OCI-M2 (cell line): ENCODE data around the gene DCAF7.

ENCODE experiments used
- DNase-seq: peaks from one replicate; lab custom pipeline; 2025; ENCODE audit not compliant: unreplicated experiment; lab: John Stamatoyannopoulos, UW

The DCAF7 gene

DNA sequence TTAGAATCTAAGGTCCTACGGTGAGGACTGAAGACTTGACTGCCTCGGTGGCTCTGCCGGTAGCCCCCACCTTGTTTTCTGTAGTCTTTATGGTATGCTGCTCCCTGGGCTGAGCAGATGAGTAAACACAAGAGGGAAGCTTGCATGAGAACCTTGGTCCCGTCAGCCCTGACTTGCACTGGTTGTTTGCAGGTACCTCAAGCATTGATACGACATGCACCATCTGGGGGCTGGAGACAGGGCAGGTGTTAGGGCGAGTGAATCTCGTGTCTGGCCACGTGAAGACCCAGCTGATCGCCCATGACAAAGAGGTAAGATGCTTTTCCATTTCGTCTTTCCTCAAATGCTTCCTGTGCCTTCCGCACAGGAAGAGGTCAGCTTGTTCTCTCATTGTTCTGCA is 29.4 kb downstream of the DCAF7 start:
- no peak for DNase-seq

DNA sequence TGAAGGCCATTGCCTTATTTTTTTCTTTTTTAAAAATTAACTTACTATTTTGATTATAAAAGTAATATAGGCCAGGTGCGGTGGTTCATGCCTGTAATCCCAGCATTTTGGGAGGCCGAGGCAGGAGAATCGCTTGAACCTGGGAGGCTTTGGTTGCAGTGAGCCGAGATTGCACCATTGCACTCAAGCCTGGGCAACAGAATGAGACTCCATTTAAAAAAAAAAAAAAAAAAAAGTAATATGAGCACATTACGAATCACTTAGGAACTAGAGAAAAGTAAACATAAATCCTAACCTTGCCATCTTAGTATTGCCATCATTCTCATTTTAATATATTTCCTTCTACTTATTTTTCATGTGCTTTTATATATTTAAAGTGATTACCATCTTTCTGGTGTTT is 37.5 kb downstream of the DCAF7 start:
- DNase-seq: no peak

GRCh38 chr17:63588797-63589196 is 38.5 kb downstream of the DCAF7 start:
- no peak for DNase-seq

- DNase-seq: no peak
Measured at GRCh38 chr17:63589646-63590045, 39.4 kb downstream of the DCAF7 start.

DNA sequence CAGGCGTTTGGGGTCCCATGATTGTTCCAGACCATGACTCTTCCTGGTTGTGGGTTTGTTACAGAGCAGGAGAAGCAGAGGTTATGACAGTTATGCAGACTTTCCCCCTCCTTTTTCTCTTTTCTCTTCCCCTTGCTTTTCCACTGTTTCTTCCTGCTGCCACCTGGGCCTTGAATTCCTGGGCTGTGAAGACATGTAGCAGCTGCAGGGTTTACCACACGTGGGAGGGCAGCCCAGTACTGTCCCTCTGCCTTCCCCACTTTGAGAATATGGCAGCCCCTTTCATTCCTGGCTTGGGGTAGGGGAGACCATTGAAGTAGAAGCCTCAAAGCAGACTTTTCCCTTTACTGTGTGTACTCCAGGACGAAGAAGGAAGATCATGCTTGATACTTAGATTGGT is 42.5 kb downstream of the DCAF7 start:
- no peak for DNase-seq

GRCh38 chr17:63595132-63595531 is 44.9 kb downstream of the DCAF7 start:
- DNase-seq: no peak

- DNase-seq: no peak
Measured at GRCh38 chr17:63596856-63597586, 46.7 kb downstream of the DCAF7 start.

GRCh38 chr17:63598281-63598680 is 48.0 kb downstream of the DCAF7 start:
- DNase-seq: no peak

- DNase-seq: peak; percentile 64
Measured at GRCh38 chr17:63600569-63601438, 50.5 kb downstream of the DCAF7 start, which contains the start of gene TACO1. TACO1 (plus strand) TSS chr17:63600895; CDS start chr17:63601084, 189 bp downstream.

DNA sequence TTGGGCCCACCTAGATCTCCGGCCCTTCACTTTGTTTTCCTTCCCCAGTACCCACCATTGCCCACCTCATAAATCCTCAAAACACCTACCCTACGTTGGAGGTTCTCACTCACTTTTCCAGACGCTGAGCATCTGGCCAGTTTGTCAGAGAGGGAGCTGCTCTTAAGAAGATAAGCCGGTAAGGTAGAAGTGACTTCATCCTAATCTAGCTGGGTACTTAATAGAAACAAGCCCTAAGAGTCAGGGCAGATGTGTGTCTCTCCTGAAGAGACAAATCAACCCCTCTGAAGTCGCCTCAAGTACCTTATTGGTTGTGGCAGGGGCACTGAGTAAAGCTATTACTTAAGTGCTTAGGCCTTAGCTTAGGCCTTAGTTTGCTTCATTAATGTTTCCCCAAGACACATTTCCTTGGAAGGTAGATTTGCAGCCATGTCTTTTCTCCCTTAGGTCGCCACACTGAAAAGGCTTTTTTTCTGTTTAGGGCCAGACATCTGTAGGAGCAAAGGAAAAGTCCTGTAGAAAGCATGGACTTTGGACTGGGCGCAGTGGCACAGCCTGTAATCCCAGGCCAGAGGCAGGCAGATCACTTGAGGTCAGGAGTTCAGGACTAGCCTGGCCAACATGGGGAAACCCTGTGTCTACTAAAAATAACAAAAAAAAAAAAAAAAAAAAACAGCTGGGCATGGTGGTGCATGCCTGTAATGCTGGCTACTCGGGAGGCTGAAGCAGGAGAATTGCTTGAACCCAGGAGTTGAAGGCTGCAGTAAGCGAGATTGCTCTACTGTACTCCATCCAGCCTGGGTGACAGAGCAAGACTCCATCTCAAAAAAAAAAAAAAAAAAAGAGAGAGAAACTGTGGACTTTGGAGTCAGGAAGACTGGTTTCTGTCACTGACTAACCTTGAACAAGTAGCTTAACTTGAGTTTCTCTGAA is 51.4 kb downstream of the DCAF7 start:
- no peak for DNase-seq

GRCh38 chr17:63609816-63610573 is 59.7 kb downstream of the DCAF7 start:
- no peak for DNase-seq

DNA sequence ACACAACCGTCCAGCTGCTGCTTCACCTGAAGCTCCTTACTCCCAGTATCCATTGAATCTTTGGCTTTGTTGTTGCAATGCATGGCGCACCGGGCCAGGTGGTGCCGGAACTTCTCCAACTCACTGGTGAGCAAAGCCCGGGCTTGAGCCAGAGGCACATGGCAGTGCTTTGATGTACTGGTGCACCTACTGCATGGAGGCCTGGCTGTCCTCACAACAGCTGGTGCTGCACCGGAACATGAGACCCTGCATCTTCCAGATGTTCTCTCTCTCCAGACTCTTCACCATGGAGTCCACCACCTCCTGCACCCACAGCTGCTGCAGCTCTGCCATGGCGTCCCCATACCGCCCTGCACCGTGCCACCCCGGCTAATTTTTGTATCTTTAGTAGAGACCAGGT is 60.6 kb downstream of the DCAF7 start:
- no peak for DNase-seq

- DNase-seq: no peak
Measured at GRCh38 chr17:63611354-63611753, 61.1 kb downstream of the DCAF7 start.

DNA sequence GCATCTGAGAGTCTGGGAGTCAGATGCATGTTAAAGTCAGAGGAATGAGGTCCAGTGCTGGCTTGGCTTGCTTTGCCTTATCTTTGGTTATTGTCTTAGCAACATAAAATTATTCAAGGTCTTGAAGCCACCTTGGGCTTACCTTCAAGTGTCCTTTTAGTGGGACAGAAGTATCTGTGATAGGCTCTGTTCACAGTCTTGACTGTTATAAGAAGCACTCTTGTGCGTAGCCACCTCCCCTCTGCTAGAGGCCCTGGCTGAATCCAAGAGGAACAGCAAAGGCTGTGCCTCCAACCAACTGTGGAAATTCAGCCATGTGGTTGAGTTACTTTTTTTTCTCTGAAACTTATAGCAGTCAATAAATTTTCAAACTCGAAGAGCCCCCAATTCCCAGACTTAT is 63.4 kb downstream of the DCAF7 start:
- DNase-seq: no peak

GRCh38 chr17:63621229-63621683 is 71.0 kb downstream of the DCAF7 start:
- no peak for DNase-seq

DNA sequence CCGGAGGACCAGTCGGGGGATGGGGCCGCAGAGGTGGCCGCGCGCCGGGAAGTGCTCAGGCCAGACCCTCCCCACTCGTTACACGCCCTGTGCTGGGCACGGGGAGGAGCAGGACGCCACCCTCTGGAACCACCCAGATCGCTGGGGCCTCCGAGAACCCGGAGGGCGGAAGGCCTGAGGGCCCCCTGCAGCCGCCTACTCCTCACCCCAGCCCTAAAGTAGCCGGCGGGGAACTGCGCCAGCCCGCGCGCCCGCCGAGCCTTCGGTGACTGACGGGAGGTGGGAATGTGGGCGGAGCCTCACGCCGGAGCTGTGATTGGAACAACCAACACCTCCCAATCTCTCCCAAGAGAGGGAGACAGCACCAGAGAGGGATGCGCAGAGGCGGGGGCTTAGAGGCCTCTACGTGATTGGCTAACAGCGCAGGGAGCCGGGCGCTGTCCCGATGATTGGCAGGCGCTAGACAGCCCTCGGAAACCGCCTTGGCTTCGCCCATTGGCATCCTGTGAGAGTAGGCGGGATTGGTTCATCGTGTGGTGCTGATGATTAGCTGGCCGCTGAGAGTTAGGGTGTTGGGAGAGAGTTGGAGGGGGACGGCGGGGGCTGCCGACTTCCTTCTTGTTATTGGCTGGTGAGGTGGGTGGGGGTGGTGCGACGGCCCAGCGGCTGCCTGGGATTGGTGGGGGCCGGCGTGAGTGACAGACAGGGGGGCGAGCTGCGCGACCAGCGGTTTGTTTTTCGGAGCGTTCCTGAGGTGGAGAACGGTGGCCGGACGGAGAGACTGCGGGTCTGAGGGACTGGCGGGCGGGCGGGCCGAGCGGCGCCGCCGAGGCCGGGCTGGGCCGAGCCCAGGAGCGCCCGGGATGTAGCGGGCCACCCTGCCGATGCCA is 71.7 kb downstream of the DCAF7 start, which contains the start of gene MAP3K3:
Gene MAP3K3 (plus strand): TSS at position 734 of the 890 bp plus-strand sequence. CDS start 343 bp downstream, outside the sequence.
- DNase-seq: peak; percentile 94

- DNase-seq: no peak
Measured at GRCh38 chr17:63622574-63623390, 72.5 kb downstream of the DCAF7 start.

DNA sequence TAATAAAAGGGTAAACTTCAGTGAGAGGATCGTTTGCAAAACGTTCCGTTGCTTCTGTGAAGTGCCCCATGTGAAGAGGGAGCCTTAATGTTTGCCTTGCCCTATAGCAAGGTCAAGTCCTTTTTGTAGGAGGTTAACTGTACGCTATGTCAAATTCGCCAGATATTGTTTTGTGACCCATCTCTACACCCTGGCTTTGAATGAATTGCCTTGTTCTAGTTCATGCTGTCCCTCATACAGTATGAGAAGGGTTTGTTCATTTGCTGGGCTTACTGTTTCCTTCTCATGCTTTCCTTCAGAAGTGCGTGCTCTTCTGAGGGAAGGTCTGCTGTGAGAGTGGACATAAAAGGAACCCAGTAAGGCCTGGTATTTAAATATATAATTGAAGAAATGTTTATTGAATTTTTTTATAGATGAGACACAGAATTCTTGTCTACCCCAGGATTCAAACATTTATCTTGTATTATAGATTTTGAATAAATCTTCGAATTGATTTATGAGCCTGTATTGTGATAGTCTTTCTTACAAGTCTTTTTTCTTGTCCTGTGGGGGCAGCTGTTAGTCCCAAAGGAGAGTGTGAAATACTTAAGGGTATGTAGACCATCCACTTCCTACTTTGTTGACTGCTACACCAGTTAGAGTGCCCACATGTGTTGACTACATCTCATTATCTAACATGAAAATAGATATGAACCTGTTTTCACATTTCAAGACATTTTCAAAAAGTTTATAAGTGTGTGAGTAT is 73.7 kb downstream of the DCAF7 start:
- DNase-seq: no peak
